ENCODE results near the gene HEMK1.

DNA sequence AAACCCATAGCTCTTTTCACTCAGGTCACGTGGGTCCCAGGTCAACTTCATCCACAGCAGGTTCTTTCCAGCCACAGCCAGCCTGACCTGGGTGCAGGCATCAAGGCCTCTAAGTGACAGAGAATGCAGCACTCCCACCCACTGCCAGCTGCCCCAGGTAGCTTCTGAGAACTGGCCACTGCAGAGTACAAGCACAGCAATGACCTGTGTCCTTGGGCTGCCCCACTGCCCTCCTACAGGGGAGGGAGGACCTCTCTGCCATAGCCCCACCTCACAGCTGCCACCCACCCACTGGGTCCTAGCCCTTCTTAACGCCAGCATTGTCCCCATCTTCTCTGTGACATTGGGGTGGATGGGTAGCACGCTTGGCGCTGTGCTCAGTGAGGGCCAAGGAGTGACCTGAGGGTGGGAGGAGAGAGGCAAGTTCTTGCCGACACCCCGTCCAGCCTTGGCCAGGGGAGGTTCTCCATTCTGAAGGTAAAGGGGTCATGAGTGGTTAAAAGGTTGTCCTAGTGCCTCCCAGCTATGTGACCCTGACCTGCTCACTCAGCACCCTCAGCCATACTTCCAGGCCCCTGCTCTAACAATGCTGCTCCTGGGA is 29.9 kb downstream of the HEMK1 start:
- TF ChIP-seq, protein P1, sequence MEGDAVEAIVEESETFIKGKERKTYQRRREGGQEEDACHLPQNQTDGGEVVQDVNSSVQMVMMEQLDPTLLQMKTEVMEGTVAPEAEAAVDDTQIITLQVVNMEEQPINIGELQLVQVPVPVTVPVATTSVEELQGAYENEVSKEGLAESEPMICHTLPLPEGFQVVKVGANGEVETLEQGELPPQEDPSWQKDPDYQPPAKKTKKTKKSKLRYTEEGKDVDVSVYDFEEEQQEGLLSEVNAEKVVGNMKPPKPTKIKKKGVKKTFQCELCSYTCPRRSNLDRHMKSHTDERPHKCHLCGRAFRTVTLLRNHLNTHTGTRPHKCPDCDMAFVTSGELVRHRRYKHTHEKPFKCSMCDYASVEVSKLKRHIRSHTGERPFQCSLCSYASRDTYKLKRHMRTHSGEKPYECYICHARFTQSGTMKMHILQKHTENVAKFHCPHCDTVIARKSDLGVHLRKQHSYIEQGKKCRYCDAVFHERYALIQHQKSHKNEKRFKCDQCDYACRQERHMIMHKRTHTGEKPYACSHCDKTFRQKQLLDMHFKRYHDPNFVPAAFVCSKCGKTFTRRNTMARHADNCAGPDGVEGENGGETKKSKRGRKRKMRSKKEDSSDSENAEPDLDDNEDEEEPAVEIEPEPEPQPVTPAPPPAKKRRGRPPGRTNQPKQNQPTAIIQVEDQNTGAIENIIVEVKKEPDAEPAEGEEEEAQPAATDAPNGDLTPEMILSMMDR (conservative IDR thresholded peaks at IDR 0.05; ENCODE audit: low read length), result no peak
- no peak for TF ChIP-seq EZH2phosphoT487 (IDR thresholded peaks at IDR 0.05; ENCODE audit: borderline replicate concordance, low read depth, low read length)
